Glomerular endothelial cell (primary cell): Measurements from ENCODE around the gene KIRREL3. TPM values are rescaled to one million over a fixed set of nuclear protein-coding genes. Genes with fewer than 3 reads are reported as not detected.
A peak's percentile ranks its signal among the peaks of the same experiment; 100 is the strongest.

Experiments
- DNase-seq: peaks from one replicate; pipeline ENCODE4 v3.0.0-alpha.2; 2011; ENCODE audit warnings: low read depth, low spot score; ENCODE audit errors: extremely low read depth
- total RNA-seq: library from RNA; depleted of rRNA; stranded (reverse); fragments of >200 nt; gene quantifications from 2 replicates; pipeline ENCODE4 v1.2.3, GENCODE V29; 2015

The KIRREL3 gene
- total RNA-seq, 1 donor from 2014 or later: 0.93 TPM

DNA sequence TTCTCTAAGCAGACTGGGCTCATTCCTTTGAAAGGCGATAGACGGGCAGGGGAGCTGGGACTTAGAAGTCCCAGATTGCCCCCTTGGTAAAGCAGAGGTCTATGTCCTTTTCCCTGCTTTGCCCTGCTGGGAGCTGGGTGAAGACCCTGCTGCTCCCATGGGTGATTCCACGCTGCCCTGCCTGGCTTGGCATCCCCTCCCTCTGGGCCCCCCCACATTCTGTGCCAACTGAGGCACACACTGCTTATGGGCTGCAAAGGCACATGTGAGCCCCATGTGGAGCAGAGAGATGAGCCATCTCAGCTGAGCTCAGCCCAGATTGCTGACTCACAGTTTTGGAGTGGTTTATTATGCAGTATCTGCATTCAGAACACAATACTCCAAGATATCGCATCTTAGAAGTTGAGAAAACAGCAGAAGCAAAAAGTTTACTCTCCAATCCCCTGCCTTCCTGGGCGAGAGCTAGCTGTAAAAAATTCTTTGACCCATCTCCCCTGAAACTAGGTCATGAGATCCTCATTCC, 517.9 kb downstream of the KIRREL3 start:
- DNase-seq: no peak

DNA sequence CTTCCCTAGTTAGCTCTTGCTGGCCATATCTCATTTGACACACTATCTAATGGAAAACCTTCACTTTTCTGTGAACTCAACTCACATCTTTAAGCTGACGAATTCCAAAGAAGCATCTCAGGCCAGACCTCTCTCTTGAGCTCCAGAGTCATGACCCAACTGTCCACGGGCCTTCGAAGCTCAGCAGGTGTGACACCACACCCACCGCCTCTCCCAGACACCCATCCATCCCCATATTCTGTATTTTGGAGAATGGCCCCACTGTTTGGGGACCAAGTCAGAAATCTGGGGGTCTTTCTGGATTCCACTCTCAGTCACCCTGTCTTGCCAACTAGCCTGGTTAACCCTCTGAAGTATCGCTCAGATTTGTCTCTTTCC, 519.3 kb downstream of the KIRREL3 start:
- DNase-seq: no peak

DNA sequence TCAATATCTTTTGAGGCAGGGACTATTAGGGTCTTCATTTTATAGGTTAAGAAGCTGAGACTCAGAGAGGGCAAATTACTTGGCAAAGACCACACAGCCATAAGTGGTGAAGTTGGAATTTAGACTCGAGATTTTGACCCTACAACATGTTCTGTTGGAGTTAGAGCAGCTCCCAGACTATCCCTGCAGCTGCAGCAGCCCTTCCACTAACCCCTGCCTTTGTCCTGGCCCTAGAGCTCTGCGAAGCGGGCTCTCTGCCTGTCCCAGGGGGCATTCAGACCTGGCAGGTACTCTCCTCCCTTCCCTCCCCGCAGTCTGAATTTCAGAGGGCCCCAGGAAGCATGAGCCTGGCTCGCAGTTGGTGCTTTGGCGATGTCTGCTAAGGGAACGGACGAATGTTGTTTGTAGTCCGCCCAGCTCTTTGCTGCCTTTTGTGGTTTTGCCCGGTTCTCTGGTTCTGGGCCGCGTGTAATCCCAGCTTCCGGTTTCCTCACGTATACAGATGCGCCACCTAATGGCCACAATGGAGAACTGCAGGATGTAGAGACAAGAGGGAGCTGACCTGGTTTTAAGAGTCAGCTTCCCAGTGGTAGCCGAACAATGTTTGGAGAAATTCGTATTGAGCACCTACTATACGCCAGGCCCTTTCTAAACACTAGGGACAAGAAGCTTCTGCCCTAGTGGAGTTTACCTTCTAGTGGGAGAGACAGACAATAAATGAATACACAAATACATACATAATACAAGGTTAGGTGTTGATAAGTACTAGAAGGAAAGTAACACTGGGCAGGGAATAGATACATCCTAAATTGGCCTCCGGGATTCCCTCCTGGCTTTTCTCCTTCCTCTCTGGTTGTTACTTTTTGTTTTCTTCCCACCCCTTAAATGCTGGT, 519.9 kb downstream of the KIRREL3 start:
- peak; percentile 56 for DNase-seq

GRCh38 chr11:126480015-126480409, 520.6 kb downstream of the KIRREL3 start:
- no peak for DNase-seq

DNA sequence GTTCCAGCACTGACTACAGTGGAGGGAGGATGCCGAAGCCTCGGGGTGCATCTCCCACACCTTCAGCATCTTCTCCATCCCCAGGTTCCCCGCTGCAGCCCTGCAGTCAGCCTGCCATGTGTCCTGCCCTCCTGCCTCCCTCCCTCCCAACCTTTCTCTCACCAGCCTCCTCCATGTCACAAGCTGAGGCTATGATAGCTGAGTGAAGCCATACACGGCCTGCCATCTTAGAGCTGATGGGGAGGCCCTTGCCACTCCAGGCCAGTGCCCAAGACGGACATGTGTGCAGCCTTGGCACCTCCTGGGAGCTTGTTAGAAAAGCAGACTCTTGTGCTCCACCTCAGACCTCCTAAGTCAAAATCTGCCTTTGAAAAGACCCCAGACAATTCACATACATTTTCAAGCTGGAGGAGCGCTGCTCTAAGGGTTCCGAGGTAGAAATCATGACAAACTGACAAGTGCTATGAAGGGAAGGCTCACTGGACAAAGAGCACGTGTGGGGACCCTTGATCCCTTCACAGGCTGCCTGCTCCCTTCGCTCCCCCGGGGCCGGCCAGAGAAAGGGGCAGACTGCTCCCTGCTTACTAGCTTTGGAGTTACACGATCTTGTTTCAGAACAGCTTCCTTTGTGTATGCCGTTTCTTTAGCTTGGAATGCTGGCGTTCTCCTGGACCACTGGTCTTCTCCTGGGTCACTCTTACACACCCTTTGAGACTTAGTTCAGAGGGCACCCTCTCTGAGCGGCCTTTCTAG, 521.2 kb downstream of the KIRREL3 start:
- no peak for DNase-seq

GRCh38 chr11:126478466-126478865, 522.1 kb downstream of the KIRREL3 start:
- DNase-seq: no peak

- no peak for DNase-seq
These were observed 522.9 kb downstream of the KIRREL3 start for GRCh38 chr11:126477535-126478305.

- DNase-seq: no peak
These were observed 523.6 kb downstream of the KIRREL3 start for GRCh38 chr11:126476977-126477376.

DNA sequence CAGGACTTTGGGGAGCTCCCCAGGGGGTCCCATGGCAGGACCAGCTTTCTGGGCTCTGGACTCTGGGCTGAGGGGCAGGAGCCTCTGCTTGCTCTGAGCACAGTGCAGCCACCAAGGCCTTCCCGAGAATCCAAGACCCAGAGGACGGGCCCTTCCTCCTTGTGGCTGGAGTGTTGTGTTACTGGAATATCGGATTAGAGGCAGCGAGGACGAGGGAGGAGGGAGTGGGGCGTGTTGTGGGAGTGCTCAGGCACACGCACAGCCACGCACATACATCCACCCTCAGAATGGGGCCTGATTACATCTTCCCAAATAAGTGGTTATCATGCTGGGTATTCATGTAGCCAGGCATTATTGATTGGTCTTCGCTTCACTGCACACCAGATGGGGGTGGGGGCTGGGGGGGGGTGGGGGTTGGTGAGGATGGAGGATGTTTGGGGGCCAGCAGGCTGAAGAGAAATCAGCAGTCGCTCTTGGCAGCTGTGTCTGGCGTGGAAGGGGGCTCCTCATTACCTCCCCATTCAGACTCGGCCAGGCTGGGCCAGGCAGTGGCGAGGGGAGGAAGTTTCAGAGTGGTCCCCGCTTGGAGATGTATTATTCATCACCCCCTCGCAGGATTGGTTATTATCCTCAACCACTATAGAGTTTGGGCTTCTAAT, 524.2 kb downstream of the KIRREL3 start:
- no peak for DNase-seq

- no peak for DNase-seq
These were observed 525.3 kb downstream of the KIRREL3 start for GRCh38 chr11:126475014-126475991.

DNA sequence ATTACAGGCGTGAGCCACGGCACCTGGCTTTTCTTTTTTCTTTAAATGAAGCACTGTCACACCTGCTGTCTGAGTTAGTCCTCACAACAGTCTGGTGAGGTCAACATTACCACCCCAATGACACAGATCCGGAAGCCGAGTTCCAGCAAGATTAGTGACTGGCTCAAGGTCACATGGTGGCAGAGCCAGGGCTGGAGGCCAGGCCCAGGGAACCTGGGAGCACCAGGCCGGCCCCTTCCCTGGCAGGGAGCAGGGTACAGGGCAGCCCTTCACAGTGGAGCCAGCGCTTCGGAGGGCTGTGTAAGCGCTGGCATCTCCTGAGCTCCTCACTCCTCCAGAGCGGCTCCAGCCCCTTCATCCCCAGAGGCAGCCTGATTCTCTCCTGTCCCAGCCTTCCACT, 526.4 kb downstream of the KIRREL3 start:
- no peak for DNase-seq

DNA sequence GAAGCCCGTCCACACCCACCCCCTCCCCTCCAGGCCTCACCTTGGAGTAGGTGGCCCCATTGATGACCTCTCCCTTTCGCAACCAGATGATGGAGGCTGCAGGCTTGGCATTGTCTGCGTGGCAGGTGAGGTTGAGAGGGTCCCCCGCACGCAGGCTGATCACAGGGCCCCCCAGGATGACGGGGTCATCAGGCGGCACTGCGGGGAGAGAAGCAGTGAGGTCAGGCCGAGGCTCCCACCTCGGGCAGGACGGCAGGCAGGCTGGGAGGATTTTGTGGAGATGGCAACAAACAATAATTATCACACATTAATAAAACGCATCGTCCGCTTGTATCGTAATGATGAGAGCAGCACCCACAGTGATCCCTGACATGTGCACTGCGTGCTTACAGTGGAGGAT, 527.3 kb downstream of the KIRREL3 start:
- no peak for DNase-seq

DNA sequence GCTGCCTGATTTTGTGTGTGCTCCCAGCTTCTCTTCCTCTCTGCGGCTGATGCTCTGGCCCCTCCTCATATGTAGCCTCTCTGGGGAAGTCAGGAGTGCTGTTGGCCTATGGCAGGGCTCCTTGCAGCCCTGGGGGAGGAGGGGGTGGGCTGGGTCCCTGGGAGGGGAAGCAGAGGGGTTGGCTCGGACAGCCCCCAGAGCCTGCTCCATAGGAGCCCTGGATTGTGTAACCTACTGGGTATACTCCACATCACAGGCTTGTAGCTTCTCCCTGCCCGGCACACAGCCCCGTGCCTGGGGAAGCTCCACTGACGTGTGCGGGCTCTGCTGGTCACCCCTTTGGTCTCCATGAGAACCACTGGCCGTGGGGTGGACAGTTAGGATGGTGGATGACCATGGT, 531.3 kb downstream of the KIRREL3 start:
- no peak for DNase-seq

DNA sequence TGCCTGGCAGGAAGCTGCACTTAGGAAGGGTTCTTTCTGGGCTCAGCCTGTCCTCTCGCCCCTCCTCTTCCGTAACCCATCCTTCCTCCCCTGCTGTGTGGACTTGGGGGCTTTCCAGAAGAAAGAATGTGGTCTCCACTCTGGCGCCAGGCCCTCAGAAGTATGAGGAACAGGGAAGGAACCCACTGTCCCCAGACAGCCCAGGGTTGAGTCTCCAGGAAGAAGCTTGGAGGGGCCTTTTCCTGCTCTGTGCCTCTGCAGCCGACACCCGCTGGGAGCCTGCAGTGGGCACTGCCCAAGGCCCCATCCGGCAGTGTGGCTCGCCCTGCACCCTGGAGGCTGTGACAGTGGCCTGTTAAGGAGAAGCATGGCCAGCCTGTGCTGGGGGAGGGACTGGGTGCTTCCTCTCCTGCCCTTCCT, 532.5 kb downstream of the KIRREL3 start:
- DNase-seq: no peak

GRCh38 chr11:126467471-126467870, 533.1 kb downstream of the KIRREL3 start:
- no peak for DNase-seq

DNA sequence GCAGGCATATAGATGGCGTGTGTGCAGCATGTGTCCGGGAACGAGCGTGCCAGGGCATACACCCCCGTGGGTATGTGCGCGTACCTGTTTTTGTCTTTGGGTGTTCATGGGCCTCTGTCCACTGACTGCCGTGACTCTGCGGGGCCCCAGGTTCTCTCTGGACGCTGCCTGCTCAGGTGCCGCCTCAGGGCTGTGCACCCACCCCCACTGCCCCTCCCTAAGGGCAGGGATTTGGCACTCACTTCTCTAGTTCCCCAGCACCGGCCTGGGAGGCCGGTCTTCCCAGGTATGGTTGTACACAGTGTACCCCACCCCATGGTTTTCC, 533.6 kb downstream of the KIRREL3 start:
- DNase-seq: no peak

- no peak for DNase-seq
These were observed 534.1 kb downstream of the KIRREL3 start for GRCh38 chr11:126466236-126467045.

GRCh38 chr11:126465573-126466188, 534.9 kb downstream of the KIRREL3 start:
- DNase-seq: no peak
